Measurements from ENCODE around the gene C10orf53.

The C10orf53 gene

GRCh38 chr10:49656845-49657493 is 22.5 kb upstream of the C10orf53 start:
- no peak for TF ChIP-seq JUND (IDR thresholded peaks at IDR 0.05; ENCODE audit: low read depth)
- in situ Hi-C loops (cut with HindIII; ENCODE audit: low pct_unique_long_range_greater_than_20kb, low sequenced_read_pairs) = no loop called here
- no peak for DNase-seq (ENCODE audit: low read depth in 1 of 2, low spot score in 1 of 2)

- no peak for TF ChIP-seq JUND (IDR thresholded peaks at IDR 0.05; ENCODE audit: low read depth)
- in situ Hi-C loops (cut with HindIII; ENCODE audit: low pct_unique_long_range_greater_than_20kb, low sequenced_read_pairs) = no loop called here
Observed at GRCh38 chr10:49657606-49658005, 21.8 kb upstream of the C10orf53 start.

GRCh38 chr10:49661140-49661856 is 18.2 kb upstream of the C10orf53 start:
- TF ChIP-seq JUND (IDR thresholded peaks at IDR 0.05; ENCODE audit: low read depth) = no peak

More at GRCh38 chr10:49657606-49658005, 21.8 kb upstream of the C10orf53 start:
- DNase-seq (ENCODE audit: low read depth in 1 of 2, low spot score in 1 of 2) = no peak

GRCh38 chr10:49662169-49662830 is 17.2 kb upstream of the C10orf53 start:
- no peak for DNase-seq (ENCODE audit: low read depth in 1 of 2, low spot score in 1 of 2)
- in situ Hi-C loops (cut with HindIII; ENCODE audit: low pct_unique_long_range_greater_than_20kb, low sequenced_read_pairs) = no loop called here
- no peak for TF ChIP-seq JUND (IDR thresholded peaks at IDR 0.05; ENCODE audit: low read depth)

More at GRCh38 chr10:49661140-49661856, 18.2 kb upstream of the C10orf53 start:
- DNase-seq (ENCODE audit: low read depth in 1 of 2, low spot score in 1 of 2) = peak in 1 of 2 experiments; percentile 36
- in situ Hi-C loops (cut with HindIII; ENCODE audit: low pct_unique_long_range_greater_than_20kb, low sequenced_read_pairs) = no loop called here

GRCh38 chr10:49663596-49663995 is 15.9 kb upstream of the C10orf53 start:
- TF ChIP-seq JUND (IDR thresholded peaks at IDR 0.05; ENCODE audit: low read depth) = no peak
- in situ Hi-C loops (cut with HindIII; ENCODE audit: low pct_unique_long_range_greater_than_20kb, low sequenced_read_pairs) = no loop called here

GRCh38 chr10:49664006-49664841 is 15.2 kb upstream of the C10orf53 start:
- TF ChIP-seq JUND (IDR thresholded peaks at IDR 0.05; ENCODE audit: low read depth) = no peak
- in situ Hi-C loops (cut with HindIII; ENCODE audit: low pct_unique_long_range_greater_than_20kb, low sequenced_read_pairs) = no loop called here
- DNase-seq (ENCODE audit: low read depth in 1 of 2, low spot score in 1 of 2) = no peak

More at GRCh38 chr10:49663596-49663995, 15.9 kb upstream of the C10orf53 start:
- no peak for DNase-seq (ENCODE audit: low read depth in 1 of 2, low spot score in 1 of 2)

- in situ Hi-C loops (cut with HindIII; ENCODE audit: low pct_unique_long_range_greater_than_20kb, low sequenced_read_pairs) = no loop called here
- no peak for TF ChIP-seq JUND (IDR thresholded peaks at IDR 0.05; ENCODE audit: low read depth)
- no peak for DNase-seq (ENCODE audit: low read depth in 1 of 2, low spot score in 1 of 2)
Observed at GRCh38 chr10:49664842-49665355, 14.6 kb upstream of the C10orf53 start.

- in situ Hi-C loops (cut with HindIII; ENCODE audit: low pct_unique_long_range_greater_than_20kb, low sequenced_read_pairs) = no loop called here
- no peak for DNase-seq (ENCODE audit: low read depth in 1 of 2, low spot score in 1 of 2)
- TF ChIP-seq JUND (IDR thresholded peaks at IDR 0.05; ENCODE audit: low read depth) = no peak
Observed at GRCh38 chr10:49666054-49666615, 13.3 kb upstream of the C10orf53 start.

GRCh38 chr10:49666685-49667084 is 12.8 kb upstream of the C10orf53 start:
- in situ Hi-C loops (cut with HindIII; ENCODE audit: low pct_unique_long_range_greater_than_20kb, low sequenced_read_pairs) = no loop called here
- DNase-seq (ENCODE audit: low read depth in 1 of 2, low spot score in 1 of 2) = no peak
- TF ChIP-seq JUND (IDR thresholded peaks at IDR 0.05; ENCODE audit: low read depth) = no peak

- no peak for TF ChIP-seq JUND (IDR thresholded peaks at IDR 0.05; ENCODE audit: low read depth)
- DNase-seq (ENCODE audit: low read depth in 1 of 2, low spot score in 1 of 2) = no peak
- in situ Hi-C loops (cut with HindIII; ENCODE audit: low pct_unique_long_range_greater_than_20kb, low sequenced_read_pairs) = no loop called here
Observed at GRCh38 chr10:49667991-49668390, 11.5 kb upstream of the C10orf53 start.

GRCh38 chr10:49668684-49669083 is 10.8 kb upstream of the C10orf53 start:
- no peak for DNase-seq (ENCODE audit: low read depth in 1 of 2, low spot score in 1 of 2)
- TF ChIP-seq JUND (IDR thresholded peaks at IDR 0.05; ENCODE audit: low read depth) = no peak
- in situ Hi-C loops (cut with HindIII; ENCODE audit: low pct_unique_long_range_greater_than_20kb, low sequenced_read_pairs) = no loop called here

All from T47D (cell line).